H1 (cell line): ENCODE results near the gene WNK2.

ENCODE experiments used
- SAP30 ChIP-seq: fragments of 300-600 bp; sonication (generic); IDR thresholded peaks from 2 replicates; pipeline ENCODE4 v1.7.1; 2012; ENCODE audit warnings: low read length, moderate library complexity, mild to moderate bottlenecking, inconsistent platforms; ENCODE audit not compliant: insufficient read depth, insufficient replicate concordance
- SRF ChIP-seq: IDR thresholded peaks from 2 replicates; pipeline ENCODE4 v1.6.1; 2011; ENCODE audit warnings: mild to moderate bottlenecking, low read depth, low read length, moderate library complexity
- TF ChIP-seq, protein P1 (sequence below): IDR thresholded peaks from 2 replicates; pipeline ENCODE4 v1.6.1; 2011; ENCODE audit warnings: low read length, improper control_type of control experiment

DNA sequence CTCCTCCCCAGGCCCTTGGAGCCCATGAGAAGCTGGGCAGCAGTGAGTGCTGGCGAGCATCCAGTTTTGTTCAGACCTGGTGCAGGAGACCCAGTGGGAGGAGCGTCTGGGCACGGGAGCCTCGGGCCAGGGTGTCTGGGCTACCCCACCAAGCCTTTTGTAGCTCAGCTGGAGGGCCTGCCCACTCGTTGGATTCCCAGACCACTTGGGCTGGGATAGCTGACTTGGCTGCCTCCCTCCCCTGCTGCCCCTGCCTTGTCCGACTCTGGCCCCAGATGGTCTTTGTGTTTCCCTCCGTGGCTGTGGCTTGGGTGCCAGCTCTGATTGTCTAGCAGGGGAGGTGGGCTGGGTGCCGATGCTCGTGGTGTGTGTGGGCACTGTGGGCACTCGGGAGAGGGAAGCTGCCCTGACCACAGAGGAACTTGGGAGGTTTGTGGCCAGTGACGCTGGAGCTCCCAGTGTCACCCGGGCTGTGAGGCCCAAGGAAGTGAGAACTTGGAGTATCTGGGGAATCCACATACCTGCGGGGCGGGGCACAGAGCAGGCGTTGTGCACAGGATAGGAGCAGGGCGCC, 47.3 kb downstream of the WNK2 start:
- TF ChIP-seq, protein P1, sequence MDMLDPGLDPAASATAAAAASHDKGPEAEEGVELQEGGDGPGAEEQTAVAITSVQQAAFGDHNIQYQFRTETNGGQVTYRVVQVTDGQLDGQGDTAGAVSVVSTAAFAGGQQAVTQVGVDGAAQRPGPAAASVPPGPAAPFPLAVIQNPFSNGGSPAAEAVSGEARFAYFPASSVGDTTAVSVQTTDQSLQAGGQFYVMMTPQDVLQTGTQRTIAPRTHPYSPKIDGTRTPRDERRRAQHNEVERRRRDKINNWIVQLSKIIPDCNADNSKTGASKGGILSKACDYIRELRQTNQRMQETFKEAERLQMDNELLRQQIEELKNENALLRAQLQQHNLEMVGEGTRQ, result no peak
- TF ChIP-seq SRF (no peak), SAP30 (no peak)
